Measurements from ENCODE around the gene KLHDC10.
"Not testable (repeated sequence)": the region's sequence is repeated elsewhere in the genome, so short reads cannot be mapped to it uniquely, and the experiment has no call there.

KLHDC10 gene, protein sequence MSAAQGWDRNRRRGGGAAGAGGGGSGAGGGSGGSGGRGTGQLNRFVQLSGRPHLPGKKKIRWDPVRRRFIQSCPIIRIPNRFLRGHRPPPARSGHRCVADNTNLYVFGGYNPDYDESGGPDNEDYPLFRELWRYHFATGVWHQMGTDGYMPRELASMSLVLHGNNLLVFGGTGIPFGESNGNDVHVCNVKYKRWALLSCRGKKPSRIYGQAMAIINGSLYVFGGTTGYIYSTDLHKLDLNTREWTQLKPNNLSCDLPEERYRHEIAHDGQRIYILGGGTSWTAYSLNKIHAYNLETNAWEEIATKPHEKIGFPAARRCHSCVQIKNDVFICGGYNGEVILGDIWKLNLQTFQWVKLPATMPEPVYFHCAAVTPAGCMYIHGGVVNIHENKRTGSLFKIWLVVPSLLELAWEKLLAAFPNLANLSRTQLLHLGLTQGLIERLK

GRCh38 chr7:130069978-130070860, at the start of gene KLHDC10:
KLHDC10 (plus strand) TSS chr7:130070534; CDS start chr7:130070644, 110 bp downstream.
- DNase-seq (ENCODE audit: low read depth): peak; percentile 86

DNA sequence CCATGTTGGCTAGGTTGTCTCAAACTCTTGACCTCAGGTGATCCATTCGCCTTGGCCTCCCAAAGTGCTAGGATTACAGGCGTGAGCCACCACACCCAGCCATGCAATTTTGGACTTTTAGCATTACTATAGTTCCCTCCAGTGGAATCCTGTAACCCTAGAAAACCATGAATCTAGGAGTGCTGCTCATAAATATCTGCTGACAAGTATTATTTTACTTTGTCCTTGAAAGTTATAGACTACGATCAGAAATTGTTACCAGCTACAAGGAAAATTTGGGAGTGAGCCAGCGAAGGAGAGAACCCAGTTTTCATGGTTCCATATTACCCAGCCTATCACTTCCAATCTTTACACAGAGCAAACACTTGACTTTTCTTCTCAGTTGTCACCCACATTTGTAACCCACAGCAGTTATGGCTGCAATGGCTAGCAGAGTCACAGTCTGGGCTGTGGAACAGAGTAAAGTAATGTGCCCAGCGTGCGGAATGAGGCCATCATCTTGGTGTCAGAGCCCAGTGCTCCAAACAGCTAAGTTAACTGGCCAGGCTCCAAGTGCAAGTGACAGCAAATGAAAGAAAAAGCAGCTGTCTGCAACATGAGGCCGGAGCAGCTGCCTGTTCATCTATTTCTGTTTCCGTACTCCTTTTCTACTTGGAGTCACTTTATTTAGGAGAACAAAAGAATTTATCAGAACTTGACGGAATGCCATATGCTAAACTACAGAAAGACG, 49.1 kb upstream of the KLHDC10 start:
- DNase-seq (ENCODE audit: low read depth): no peak

DNA sequence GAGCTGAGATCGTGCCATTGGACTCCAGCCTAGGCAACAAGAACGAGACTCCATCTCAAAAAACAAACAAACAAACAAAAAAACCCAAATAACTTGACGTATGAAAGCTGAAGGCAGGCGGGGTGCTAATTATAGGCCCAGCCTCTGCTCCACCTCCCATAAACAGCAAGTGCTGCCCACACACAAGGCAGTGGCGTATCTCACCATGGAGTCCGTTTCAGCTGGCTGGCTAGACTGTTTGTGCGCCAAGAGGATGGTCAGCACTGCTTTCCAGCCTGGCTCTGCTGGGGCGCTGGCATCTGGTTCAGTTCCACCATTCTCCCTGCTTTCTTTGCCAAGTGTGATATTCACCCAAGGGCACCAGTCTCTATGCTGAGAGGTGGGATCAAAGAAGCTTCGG, 48.2 kb upstream of the KLHDC10 start:
- DNase-seq (ENCODE audit: low read depth): no peak

DNA sequence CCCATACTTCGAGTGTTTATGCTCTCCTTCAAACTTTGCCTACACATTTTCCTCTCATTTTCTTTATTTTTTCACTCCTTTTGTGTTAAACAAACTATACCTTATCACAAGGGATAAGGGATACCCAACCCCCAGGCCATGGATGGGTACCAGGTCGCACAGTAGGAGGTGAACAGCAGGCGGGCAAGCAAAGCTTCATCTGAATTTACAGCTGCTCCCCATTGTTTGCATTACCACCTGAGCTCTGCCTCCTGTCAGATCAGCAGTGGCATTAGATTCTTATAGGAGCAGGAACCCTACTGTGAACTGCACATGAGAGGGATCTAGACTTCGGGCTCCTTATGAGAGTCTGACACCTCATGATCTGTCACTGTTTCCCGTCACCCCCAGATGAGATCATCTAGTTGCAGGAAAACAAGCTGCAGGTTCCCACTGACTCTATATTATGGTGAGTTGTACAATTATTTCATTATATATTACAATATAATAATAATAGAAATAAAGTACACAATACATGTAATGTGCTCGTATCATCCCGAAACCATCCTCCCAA, 47.6 kb upstream of the KLHDC10 start:
- DNase-seq (ENCODE audit: low read depth): no peak

DNA sequence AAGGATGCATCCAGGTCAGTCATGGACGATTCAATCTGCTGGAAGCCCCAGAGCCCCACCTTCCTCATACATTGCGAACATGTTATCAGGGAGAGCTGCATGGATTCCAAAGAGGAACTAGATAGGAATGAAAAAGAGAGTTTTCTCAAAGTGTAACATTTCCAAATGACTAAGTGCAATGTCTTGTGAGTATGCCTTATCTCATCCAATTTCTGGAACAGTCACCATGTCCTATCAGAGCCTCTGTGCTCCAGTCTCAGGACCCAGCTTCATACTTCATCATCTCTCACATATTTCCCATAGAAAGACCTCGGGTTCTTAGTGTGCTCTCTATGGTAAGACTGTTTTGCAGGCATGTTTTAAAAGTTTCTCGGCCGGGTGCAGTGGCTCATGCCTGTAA, 45.9 kb upstream of the KLHDC10 start:
- no peak for DNase-seq (ENCODE audit: low read depth)

GRCh38 chr7:130032698-130033097, 37.6 kb upstream of the KLHDC10 start:
- DNase-seq (ENCODE audit: low read depth): no peak

DNA sequence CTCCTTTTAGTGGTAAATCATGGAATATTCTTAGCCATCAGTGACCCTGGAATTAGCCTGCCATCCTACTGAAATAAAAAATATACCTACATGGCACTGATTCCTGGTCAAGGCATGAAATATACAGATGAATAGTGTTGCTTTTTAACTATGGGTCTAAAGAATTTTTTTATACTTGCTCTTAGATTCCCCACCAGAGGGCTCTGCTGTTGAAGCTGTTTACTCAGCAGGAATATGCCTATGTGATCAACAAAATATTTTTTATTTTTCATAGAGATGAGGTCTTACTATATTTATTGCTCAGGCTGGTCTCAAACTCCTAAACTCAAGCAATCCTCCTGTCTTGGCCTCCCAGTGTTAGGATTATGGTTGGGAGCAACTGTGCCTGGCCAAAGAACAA, 32.6 kb upstream of the KLHDC10 start:
- DNase-seq (ENCODE audit: low read depth): no peak

DNA sequence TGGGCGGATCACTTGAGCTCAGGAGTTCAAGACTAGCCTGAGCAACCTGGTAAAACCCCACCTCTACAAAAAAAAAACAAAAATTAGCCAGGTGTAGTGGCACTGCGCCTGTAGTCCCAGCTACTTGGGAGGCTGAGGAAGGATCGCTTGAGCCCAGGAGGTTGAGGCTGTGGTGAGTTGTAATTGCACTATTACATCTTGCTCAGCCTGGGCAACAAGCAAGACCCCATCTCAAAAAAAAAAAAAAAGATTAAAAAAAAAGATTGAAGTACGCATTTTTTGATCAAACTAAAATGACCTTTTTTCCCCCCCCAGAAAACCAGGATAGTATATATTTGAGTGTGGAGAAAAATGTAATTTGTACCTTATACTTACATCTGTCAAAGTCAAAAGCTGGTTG, 29.8 kb upstream of the KLHDC10 start:
- no peak for DNase-seq (ENCODE audit: low read depth)

GRCh38 chr7:130047831-130048230, 22.5 kb upstream of the KLHDC10 start:
- no peak for DNase-seq (ENCODE audit: low read depth)

GRCh38 chr7:130048906-130049305, 21.4 kb upstream of the KLHDC10 start:
- DNase-seq (ENCODE audit: low read depth): no peak

GRCh38 chr7:130052250-130052649, 18.1 kb upstream of the KLHDC10 start:
- DNase-seq (ENCODE audit: low read depth): not testable (repeated sequence)

GRCh38 chr7:130055198-130055597, 15.1 kb upstream of the KLHDC10 start:
- not testable (repeated sequence) for DNase-seq (ENCODE audit: low read depth)

DNA sequence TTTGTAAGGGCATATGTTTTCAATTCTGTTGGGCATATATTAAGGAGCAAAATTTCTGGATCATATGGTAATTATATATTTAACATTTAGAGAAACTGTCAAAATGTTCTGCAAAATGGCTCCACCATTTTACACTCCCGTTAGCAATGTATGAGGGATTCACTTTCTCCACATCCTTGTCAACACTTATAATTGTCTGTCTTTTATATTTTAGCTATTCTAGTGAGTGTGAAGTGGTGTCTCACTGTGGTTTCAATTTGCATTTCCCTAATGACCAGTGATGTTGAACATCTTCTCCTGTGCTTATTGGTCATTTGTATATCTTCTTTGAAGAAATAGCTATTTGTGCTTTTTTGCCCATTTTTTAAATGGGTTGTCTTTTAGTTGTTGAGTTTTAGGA, 8.1 kb upstream of the KLHDC10 start:
- no peak for DNase-seq (ENCODE audit: low read depth)

DNA sequence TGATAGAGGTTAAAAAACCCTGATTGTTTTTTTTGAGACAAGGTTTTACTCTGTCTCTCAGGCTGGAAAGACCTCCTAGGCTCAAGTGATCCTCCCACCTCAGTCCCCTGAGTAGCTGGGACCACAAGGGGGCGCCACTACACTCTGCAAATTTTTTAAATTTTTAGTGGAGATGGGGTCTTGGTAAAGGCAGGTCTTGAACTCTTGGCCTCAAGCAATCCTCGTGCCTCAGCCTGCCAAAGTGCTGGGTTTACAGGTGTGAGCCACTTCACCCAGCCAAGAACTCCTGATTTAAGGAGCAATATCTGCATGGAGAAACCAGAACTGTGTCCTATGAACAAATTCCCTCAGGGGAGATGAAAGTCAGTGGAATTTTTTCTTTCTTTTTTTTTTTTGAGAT, 7.3 kb upstream of the KLHDC10 start:
- no peak for DNase-seq (ENCODE audit: low read depth)

- DNase-seq (ENCODE audit: low read depth): not testable (repeated sequence)
Measured at GRCh38 chr7:130064580-130064926, 5.8 kb upstream of the KLHDC10 start.

GRCh38 chr7:130065500-130066152, 4.7 kb upstream of the KLHDC10 start:
- DNase-seq (ENCODE audit: low read depth): no peak

- no peak for DNase-seq (ENCODE audit: low read depth)
Measured at GRCh38 chr7:130069179-130069977, 956 bp upstream of the KLHDC10 start.

GRCh38 chr7:130070861-130071622, 708 bp downstream of the KLHDC10 start:
- DNase-seq (ENCODE audit: low read depth): no peak

GRCh38 chr7:130071701-130072622, 1.6 kb downstream of the KLHDC10 start:
- DNase-seq (ENCODE audit: low read depth): peak; percentile 59
